ENCODE results near the gene SAMD11. TPM values are rescaled to one million over a fixed set of nuclear protein-coding genes. Genes with fewer than 3 reads are reported as not detected.

SAMD11 gene
- total and polyA plus RNA-seq, 2 experiments from 2014 or later: 8.2 to 40.9 TPM

DNA sequence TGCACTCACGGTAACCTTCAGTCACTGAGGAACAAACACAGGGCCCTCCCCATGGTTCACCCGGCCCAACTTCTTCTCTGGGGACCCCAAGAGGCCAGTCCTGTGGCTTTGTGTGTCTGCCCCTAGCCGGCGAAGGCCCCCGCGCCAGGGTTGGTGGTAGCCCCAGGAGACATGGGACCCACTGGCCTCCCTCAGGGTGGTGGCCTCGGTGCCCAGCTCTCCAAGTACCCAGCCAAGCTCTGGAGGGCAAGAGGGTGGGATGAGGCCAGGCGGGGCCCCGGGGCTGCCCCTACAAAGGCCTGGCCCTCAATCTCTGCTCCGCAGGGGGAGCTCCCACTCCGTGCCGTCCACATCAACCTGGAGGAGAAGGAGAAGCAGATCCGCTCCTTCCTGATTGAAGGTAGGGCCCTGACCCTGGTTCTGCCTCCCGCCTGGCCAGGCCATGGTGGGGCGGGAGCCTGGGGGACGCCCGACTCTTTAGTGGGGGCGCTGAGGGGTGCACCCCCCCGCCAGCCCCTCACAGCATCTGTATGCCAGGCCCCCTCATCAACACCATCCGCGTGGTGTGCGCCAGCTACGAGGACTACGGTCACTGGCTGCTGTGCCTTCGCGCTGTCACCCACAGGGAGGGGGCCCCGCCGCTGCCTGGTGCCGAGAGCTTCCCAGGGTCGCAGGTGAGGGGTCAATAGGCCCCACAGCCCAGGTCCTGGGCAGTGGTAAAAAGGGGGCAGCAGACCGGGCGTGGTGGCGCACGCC lies 48.2 kb downstream of the SAMD11 start:
- Histone ChIP-seq H3K27ac (no peak overlapping the region), H2AFZ (no peak overlapping the region), H3K9ac (no peak overlapping the region), H3K27me3 (replicated peaks; ENCODE audit: insufficient read depth) (no peaks in the 10 kb centered on the region), H3K4me3 (no peak overlapping the region), H3K9me3 (ENCODE audit: low read depth) (no peaks in the 10 kb centered on the region), H4K20me1 (ENCODE audit: insufficient read depth) (no peaks in the 10 kb centered on the region), H3K4me2 (ENCODE audit: unreplicated experiment) (no peak overlapping the region), H3K4me1 (ENCODE audit: insufficient read depth) (no peaks in the 10 kb centered on the region), H3K79me2 (ENCODE audit: insufficient read depth) (no peaks in the 10 kb centered on the region), H3K36me3 (ENCODE audit: low read depth) (no peaks in the 10 kb centered on the region), H3F3A (ENCODE audit: insufficient read depth) (no peaks in the 10 kb centered on the region), H3K9me2 (ENCODE audit: insufficient read depth) (no peaks in the 10 kb centered on the region)
- no peak for DNase-seq
- WGBS, 2 experiments (ENCODE audit: low coverage in 1 of 2, low lambda C conversion rate in 2 of 2, missing lambda C conversion rate in 2 of 2): 84 to 91% methylated on average over 27 to 33 of the region's 34 CpGs
- TF ChIP-seq EZH2phosphoT487 (IDR thresholded peaks at IDR 0.05; ENCODE audit: insufficient read depth, low read depth): no peak
- TF ChIP-seq EZH2 (IDR thresholded peaks at IDR 0.05; ENCODE audit: insufficient read depth, poor library complexity, severe bottlenecking): no peak
- in situ Hi-C loops (cut with MboI): no loop called here

DNA sequence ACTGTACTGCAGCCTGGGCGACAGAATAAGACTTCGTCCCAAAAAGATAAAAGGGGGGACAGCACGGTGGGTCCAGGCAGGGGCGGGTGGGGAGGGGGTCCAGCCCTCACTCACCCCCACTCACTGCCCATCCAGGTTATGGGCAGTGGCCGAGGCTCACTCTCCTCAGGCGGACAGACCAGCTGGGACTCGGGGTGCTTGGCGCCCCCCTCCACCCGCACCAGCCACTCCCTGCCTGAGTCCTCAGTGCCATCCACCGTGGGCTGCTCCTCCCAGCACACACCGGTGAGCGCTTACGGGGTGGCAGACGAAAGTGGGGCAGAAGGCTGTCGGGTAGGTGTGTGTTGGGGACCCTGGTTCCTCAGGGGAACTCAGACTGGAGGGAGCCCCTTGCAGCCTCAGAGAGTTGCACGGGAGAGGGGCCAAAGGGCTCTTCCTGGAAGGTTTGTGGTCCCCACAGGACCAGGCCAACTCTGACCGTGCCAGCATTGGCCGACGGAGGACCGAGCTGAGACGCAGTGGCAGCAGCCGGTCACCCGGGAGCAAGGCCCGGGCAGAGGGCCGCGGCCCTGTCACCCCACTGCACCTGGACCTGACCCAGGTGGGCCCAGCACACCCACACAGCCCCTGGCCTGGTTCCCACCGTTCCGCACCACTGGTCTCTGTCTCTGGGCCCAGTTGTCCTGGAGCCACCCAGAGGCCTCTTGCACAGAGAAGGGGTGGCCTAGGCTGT lies 49.2 kb downstream of the SAMD11 start:
- 85 to 89% methylated on average over 28 of the region's 28 CpGs for WGBS, 2 experiments (ENCODE audit: low coverage in 1 of 2, low lambda C conversion rate in 2 of 2, missing lambda C conversion rate in 2 of 2)
- DNase-seq: no peak

DNA sequence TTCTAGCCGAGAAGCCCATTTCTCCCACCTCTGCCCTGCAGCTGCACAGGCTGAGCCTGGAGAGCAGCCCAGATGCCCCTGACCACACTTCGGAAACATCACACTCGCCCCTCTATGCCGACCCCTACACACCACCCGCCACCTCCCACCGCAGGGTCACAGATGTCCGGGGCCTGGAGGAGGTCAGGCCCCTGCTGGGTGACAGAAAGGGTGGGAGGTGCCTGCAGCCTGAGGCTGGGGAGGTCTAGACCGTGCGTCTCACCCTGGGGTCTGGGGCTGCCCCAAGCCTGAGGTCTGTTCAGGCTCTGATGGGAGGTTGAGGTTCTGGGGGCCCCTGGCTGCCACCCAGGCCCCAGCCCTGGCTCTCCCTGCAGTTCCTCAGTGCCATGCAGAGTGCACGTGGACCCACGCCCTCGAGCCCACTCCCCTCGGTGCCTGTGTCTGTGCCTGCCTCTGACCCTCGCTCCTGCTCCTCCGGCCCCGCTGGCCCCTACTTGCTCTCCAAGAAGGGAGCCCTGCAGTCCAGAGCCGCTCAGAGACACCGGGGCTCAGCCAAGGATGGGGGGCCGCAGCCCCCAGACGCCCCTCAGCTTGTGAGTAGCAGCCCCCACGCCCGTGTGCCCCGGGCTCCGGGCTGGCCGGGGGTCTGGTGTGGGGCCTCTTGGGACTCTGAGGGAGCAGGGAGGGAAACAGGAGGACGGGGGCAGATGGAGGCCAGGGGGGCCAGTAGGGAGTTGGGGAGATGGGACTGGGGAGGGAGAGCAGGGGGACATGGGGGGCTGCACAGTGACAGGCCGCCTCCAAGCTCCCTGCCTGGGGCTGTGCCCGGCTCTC lies 50.0 kb downstream of the SAMD11 start:
- H3K4me1 ChIP-seq (ENCODE audit: insufficient read depth): no peaks in the 10 kb centered on the region
- H2AFZ ChIP-seq: no peak overlapping the region
- in situ Hi-C loops (cut with MboI): no loop called here
- no peak overlapping the region for H3K4me2 ChIP-seq (ENCODE audit: unreplicated experiment)
- TF ChIP-seq EZH2phosphoT487 (IDR thresholded peaks at IDR 0.05; ENCODE audit: insufficient read depth, low read depth): no peak
- H3K27me3 ChIP-seq (replicated peaks; ENCODE audit: insufficient read depth): no peaks in the 10 kb centered on the region
- 78 to 82% methylated on average over 19 to 28 of the region's 28 CpGs for WGBS, 2 experiments (ENCODE audit: low coverage in 1 of 2, low lambda C conversion rate in 2 of 2, missing lambda C conversion rate in 2 of 2)
- no peak overlapping the region for H3K27ac ChIP-seq
- no peaks in the 10 kb centered on the region for H3K79me2 ChIP-seq (ENCODE audit: insufficient read depth)
- no peaks in the 10 kb centered on the region for H3K36me3 ChIP-seq (ENCODE audit: low read depth)
- H3K4me3 ChIP-seq: no peak overlapping the region
- H3K9me2 ChIP-seq (ENCODE audit: insufficient read depth): no peaks in the 10 kb centered on the region
- H3F3A ChIP-seq (ENCODE audit: insufficient read depth): no peaks in the 10 kb centered on the region
- H3K9me3 ChIP-seq (ENCODE audit: low read depth): no peaks in the 10 kb centered on the region
- no peak for DNase-seq
- H4K20me1 ChIP-seq (ENCODE audit: insufficient read depth): no peaks in the 10 kb centered on the region
- H3K9ac ChIP-seq: no peak overlapping the region

More for the DNA sequence above, 49.2 kb downstream of the SAMD11 start:
- Histone ChIP-seq H3K79me2 (ENCODE audit: insufficient read depth) (no peaks in the 10 kb centered on the region), H3K9me3 (ENCODE audit: low read depth) (no peaks in the 10 kb centered on the region), H3K4me3 (no peak overlapping the region), H3F3A (ENCODE audit: insufficient read depth) (no peaks in the 10 kb centered on the region), H3K9ac (no peak overlapping the region), H3K36me3 (ENCODE audit: low read depth) (no peaks in the 10 kb centered on the region), H3K4me2 (ENCODE audit: unreplicated experiment) (no peak overlapping the region), H3K27ac (no peak overlapping the region), H3K27me3 (replicated peaks; ENCODE audit: insufficient read depth) (no peaks in the 10 kb centered on the region), H2AFZ (no peak overlapping the region), H3K9me2 (ENCODE audit: insufficient read depth) (no peaks in the 10 kb centered on the region), H3K4me1 (ENCODE audit: insufficient read depth) (no peaks in the 10 kb centered on the region), H4K20me1 (ENCODE audit: insufficient read depth) (no peaks in the 10 kb centered on the region)
- TF ChIP-seq EZH2 (IDR thresholded peaks at IDR 0.05; ENCODE audit: insufficient read depth, poor library complexity, severe bottlenecking) (no peak), EZH2phosphoT487 (IDR thresholded peaks at IDR 0.05; ENCODE audit: insufficient read depth, low read depth) (no peak)
- in situ Hi-C loops (cut with MboI): no loop called here

DNA sequence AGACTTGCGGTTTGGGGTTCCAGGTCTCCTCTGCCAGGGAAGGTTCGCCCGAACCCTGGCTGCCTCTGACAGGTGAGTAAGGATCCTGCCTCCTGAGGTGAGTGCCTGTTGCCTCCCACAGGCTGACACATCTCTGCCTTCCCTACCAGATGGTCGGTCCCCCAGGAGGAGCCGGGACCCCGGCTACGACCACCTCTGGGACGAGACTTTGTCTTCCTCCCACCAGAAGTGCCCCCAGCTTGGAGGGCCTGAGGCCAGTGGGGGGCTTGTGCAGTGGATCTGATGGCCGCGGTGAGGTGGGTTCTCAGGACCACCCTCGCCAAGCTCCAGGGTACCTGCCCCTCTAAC lies 50.5 kb downstream of the SAMD11 start:
- TF ChIP-seq EZH2 (IDR thresholded peaks at IDR 0.05; ENCODE audit: insufficient read depth, poor library complexity, severe bottlenecking): no peak
- TF ChIP-seq EZH2phosphoT487 (IDR thresholded peaks at IDR 0.05; ENCODE audit: insufficient read depth, low read depth): no peak
- no peak overlapping the region for H3K4me2 ChIP-seq (ENCODE audit: unreplicated experiment)
- H3K27me3 ChIP-seq (replicated peaks; ENCODE audit: insufficient read depth): no peaks in the 10 kb centered on the region
- 94 to 100% methylated on average over 8 to 11 of the region's 11 CpGs for WGBS, 2 experiments (ENCODE audit: low coverage in 1 of 2, low lambda C conversion rate in 2 of 2, missing lambda C conversion rate in 2 of 2)
- no peak overlapping the region for H2AFZ ChIP-seq
- no peaks in the 10 kb centered on the region for H3K4me1 ChIP-seq (ENCODE audit: insufficient read depth)
- in situ Hi-C loops (cut with MboI): no loop called here
- no peak for DNase-seq
- no peak overlapping the region for H3K4me3 ChIP-seq
- H3K9ac ChIP-seq: no peak overlapping the region
- H3K79me2 ChIP-seq (ENCODE audit: insufficient read depth): no peaks in the 10 kb centered on the region
- no peaks in the 10 kb centered on the region for H4K20me1 ChIP-seq (ENCODE audit: insufficient read depth)
- H3K36me3 ChIP-seq (ENCODE audit: low read depth): no peaks in the 10 kb centered on the region
- no peaks in the 10 kb centered on the region for H3F3A ChIP-seq (ENCODE audit: insufficient read depth)
- H3K9me2 ChIP-seq (ENCODE audit: insufficient read depth): no peaks in the 10 kb centered on the region
- no peak overlapping the region for H3K27ac ChIP-seq
- no peaks in the 10 kb centered on the region for H3K9me3 ChIP-seq (ENCODE audit: low read depth)

Measured in GM23248 (cell line).